GM21423 (cell line): ENCODE results near the gene XIAP.
A peak's percentile ranks its signal among the peaks of the same experiment; 100 is the strongest.

Experiments used
- ATAC-seq: cut with Tn5 transposase; IDR thresholded peaks from one replicate; pipeline ENCODE4 v1.9.1; 2021; ENCODE audit warnings: mild to moderate bottlenecking, moderate library complexity; ENCODE audit not compliant: unreplicated experiment

XIAP gene

GRCh38 chrX:123959281-123960063 lies 99.6 kb downstream of the XIAP start:
- ATAC-seq: no peak

- ATAC-seq: no peak
Measured at GRCh38 chrX:123960956-123961267, 101.1 kb downstream of the XIAP start.

GRCh38 chrX:123961268-123962005 lies 101.6 kb downstream of the XIAP start, which contains the start of gene STAG2:
Gene STAG2, plus strand, starts transcription at chrX:123961706. Its CDS starts 60,922 bp downstream, at chrX:124022628.
- no peak for ATAC-seq

- ATAC-seq: no peak
Measured at GRCh38 chrX:123962006-123962467, 102.2 kb downstream of the XIAP start.

GRCh38 chrX:123962794-123963373 lies 103.0 kb downstream of the XIAP start:
- peak; percentile 56 for ATAC-seq
